ENCODE results near the gene MAML2. TPM values are rescaled to one million over a fixed set of nuclear protein-coding genes. Genes with fewer than 3 reads are reported as not detected.

Gene MAML2
- total and polyA plus RNA-seq, 2 of the 13 experiments (the other 11 are each of a cell fraction or from before 2014, with no cell fraction given): 2.3 to 25.9 TPM

GRCh38 chr11:96342961-96343711, at the start of gene MAML2 (continued):
- TF ChIP-seq HOXA9 (CRISPR knock-in tag; IDR thresholded peaks at IDR 0.05; ENCODE audit: borderline replicate concordance) (no peak), DZIP1 (CRISPR knock-in tag; IDR thresholded peaks at IDR 0.05) (no peak), SAP130 (CRISPR knock-in tag; IDR thresholded peaks at IDR 0.05; ENCODE audit: low read depth) (peak; percentile 57), HDAC2 (CRISPR knock-in tag; IDR thresholded peaks at IDR 0.05) (peak; percentile 62; the same call in 1 of the 2 replicates), NFIC (IDR thresholded peaks at IDR 0.05; ENCODE audit: low read length) (no peak), KDM5A (IDR thresholded peaks at IDR 0.05; ENCODE audit: borderline replicate concordance, low read length) (peak; percentile 71), ZNF382 (CRISPR knock-in tag; IDR thresholded peaks at IDR 0.05; ENCODE audit: borderline replicate concordance) (no peak), ZNF563 (CRISPR knock-in tag; IDR thresholded peaks at IDR 0.05) (no peak), SP1 (IDR thresholded peaks at IDR 0.05) (no peak), SP1 (CRISPR knock-in tag; IDR thresholded peaks at IDR 0.05) (0 out of 2 replicates have a peak, but pooled peaks have one; percentile 28), KAT2B (IDR thresholded peaks at IDR 0.05; ENCODE audit: borderline replicate concordance, low read depth, low read length) (no peak), RFX3 (CRISPR knock-in tag; IDR thresholded peaks at IDR 0.05) (no peak), STAT5B (CRISPR knock-in tag; IDR thresholded peaks at IDR 0.05) (no peak), ZBTB39 (CRISPR knock-in tag; IDR thresholded peaks at IDR 0.05) (no peak), ZNF256 (CRISPR knock-in tag; conservative IDR thresholded peaks at IDR 0.05) (no peak), TFE3 (CRISPR knock-in tag; IDR thresholded peaks at IDR 0.05) (0 out of 2 replicates have a peak, but pooled peaks have one; percentile 8), ZBTB38 (CRISPR knock-in tag; IDR thresholded peaks at IDR 0.05) (peak; percentile 80), XRCC5 (optimal IDR thresholded peaks at IDR 0.05; ENCODE audit: low read length) (peak; percentile 69), ZNF570 (CRISPR knock-in tag; IDR thresholded peaks at IDR 0.05; ENCODE audit: borderline replicate concordance) (no peak), FOXK2 (IDR thresholded peaks at IDR 0.05) (no peak)
- TF ChIP-seq, protein P1, sequence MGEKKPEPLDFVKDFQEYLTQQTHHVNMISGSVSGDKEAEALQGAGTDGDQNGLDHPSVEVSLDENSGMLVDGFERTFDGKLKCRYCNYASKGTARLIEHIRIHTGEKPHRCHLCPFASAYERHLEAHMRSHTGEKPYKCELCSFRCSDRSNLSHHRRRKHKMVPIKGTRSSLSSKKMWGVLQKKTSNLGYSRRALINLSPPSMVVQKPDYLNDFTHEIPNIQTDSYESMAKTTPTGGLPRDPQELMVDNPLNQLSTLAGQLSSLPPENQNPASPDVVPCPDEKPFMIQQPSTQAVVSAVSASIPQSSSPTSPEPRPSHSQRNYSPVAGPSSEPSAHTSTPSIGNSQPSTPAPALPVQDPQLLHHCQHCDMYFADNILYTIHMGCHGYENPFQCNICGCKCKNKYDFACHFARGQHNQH (CRISPR knock-in tag; IDR thresholded peaks at IDR 0.05): peak; percentile 60; the same call in 1 of the 2 replicates
- TF ChIP-seq, protein P2, sequence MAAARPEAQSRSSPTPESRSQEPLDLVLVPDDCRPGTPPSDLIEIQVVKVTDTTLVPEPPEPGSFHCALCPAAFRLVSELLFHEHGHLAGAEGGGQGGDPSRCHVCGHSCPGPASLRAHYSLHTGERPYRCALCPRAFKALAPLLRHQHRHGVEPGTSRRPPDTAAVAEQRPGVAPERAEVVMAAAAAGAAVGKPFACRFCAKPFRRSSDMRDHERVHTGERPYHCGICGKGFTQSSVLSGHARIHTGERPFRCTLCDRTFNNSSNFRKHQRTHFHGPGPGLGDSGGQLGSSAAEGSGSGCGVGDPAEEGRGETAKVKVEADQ (CRISPR knock-in tag; IDR thresholded peaks at IDR 0.05; ENCODE audit: borderline replicate concordance): no peak
